Measurements from ENCODE around the gene ZNF669.
A peak's percentile ranks its signal among the peaks of the same experiment; 100 is the strongest.

Gene ZNF669

GRCh38 chr1:247110627-247111258 is 6.6 kb upstream of the ZNF669 start:
- DNase-seq: peak in 1 of 2 donors; percentile 13

DNA sequence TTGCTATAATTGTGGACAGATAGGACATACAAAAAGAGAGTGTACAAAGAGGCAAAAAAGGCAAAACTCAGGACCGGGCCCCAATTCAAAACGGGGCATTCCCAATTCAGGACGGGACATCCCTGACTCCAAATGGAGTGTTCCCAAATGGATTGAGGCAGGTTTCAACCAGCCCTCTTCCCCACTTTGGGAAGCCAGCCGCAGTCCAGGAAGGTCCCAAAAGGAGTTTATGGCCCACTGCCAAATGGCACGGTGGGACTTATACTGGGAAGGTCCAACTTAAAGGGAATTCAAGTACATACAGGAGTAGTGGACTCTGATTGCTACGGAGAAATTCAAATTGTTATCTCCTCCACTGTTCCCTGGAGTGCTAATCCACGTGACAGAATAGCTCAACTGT is 3.5 kb upstream of the ZNF669 start:
- no peak for DNase-seq

GRCh38 chr1:247105966-247106365 is 1.8 kb upstream of the ZNF669 start:
- no peak for DNase-seq

DNA sequence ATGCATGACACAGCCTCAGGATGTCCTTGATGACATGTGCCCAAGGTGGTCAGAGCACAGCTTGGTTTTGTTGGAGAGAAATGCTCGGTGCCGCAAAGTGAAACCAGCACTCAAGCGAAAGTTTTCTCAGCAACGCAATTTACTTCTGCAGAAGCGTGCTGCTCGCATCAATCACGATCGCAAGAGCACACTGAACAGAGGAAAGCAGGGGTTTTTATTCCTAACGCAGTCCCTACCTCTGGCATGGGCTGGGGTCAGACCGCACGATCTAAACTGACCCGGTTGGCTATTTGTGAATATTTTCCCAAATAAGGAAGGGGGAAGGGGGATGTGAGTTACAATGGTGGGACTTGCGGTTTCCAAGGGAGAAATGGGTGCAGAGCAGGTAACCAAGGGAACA is 809 bp upstream of the ZNF669 start:
- no peak for DNase-seq

DNA sequence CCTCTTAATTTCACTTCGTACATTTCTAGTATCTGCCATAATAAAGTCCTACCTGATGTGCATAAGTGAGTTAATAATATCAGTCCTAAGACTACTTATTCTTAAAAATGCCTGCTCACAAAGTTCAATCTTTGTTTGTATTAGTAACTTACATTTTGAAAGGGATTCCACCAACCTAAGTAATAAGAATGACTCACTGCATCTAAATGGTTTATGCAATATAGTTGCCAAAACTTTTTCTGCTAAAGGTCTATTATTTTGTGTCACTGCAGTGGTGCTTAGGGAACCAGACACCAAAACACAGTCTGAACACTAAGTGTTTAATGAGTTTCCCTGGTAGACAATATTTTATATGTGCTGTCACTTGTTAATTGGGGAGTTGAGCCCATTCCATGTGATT is 1.8 kb downstream of the ZNF669 start:
- DNase-seq: no peak

DNA sequence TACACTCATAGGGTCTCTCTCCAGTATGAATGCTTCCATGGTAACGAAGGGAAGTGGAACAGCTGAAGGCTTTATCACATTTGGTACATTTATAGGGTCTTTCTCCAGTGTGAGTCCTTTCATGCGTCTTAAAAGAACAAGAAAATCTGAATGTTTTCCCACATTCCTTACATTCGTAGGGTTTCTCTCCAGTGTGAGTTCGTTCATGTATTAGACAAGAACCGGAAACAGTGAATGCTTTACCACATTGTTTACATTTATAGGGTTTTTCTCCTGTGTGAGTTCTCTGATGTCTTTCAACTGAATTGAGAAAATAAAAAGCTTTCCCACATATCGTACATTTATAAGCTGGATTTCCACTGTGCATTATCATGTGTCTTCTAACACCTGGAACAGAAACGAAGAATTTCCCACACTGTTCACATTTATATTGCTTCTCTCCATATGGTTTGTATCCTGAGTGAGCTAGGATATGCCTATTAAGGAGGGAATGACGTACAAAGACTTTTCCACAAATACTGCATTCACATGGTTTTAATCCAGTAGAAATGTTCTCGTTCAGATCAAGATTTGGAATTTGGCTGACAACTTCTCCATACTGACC is 3.4 kb downstream of the ZNF669 start:
- DNase-seq: no peak

- no peak for DNase-seq
These were observed 7.2 kb downstream of the ZNF669 start for GRCh38 chr1:247096958-247097357.

GRCh38 chr1:247096544-247096943 is 7.6 kb downstream of the ZNF669 start:
- no peak for DNase-seq

- no peak for DNase-seq
These were observed 8.0 kb downstream of the ZNF669 start for GRCh38 chr1:247096112-247096511.

- no peak for DNase-seq
These were observed 13.7 kb downstream of the ZNF669 start for GRCh38 chr1:247090455-247090854.

GRCh38 chr1:247089616-247090375 is 14.4 kb downstream of the ZNF669 start:
- DNase-seq: no peak

GRCh38 chr1:247088967-247089366 is 15.2 kb downstream of the ZNF669 start:
- DNase-seq: no peak

DNA sequence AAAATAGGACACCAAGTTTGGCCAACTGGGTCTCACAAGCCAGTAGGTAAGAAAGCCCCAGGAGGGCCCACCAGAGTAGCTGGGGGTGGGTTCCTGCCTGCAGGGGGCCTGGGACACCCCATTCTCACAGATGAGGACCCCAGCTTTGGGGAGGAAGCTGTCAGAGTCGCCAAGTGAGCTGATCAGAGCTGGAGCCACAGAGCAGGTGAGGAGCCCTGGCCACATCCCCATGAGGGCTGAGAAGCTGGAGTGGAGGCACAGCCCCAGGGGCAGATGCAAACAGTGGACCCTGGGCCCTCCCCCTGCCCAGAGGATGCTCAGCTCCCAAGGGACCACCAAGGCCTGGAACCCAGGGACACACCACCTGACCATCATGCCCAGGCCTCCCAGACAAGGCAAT is 16.9 kb downstream of the ZNF669 start:
- no peak for DNase-seq

GRCh38 chr1:247085310-247085709 is 18.8 kb downstream of the ZNF669 start:
- no peak for DNase-seq

- no peak for DNase-seq
These were observed 19.4 kb downstream of the ZNF669 start for GRCh38 chr1:247084771-247085170.

DNA sequence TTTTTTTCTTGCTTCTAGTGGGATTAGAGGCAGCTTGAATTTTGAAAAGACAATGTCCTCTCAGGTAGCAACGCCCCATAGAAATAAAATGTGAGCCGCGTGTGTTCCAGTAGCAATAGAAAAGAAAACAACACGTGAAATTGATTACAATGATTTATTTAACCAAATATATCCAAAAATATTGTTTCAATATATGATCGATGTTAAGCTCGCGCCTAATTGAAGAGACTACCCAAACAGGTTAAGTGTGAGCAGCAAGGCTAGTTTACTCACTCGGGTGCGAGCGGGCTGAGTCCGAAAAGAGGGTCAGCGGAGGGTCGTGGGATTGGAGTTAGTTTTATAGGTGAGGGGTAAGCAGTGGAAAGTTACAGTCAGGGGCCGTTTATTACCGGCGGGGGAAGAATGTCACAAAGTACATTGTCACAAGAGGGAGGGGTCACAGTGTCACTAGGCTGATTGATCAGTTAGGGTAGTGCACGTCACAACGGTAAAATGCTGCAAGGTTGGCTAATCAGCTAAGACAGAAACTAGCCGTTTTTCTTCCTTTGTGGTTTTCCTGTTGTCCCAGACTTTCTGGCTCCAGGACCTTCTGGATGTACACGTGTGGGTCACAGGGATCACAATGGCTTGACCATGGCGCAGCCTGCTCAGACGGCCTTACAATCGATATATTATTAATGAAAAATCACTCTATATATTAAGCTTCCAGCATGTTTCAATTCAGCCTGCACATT is 24.8 kb downstream of the ZNF669 start:
- no peak for DNase-seq

DNA sequence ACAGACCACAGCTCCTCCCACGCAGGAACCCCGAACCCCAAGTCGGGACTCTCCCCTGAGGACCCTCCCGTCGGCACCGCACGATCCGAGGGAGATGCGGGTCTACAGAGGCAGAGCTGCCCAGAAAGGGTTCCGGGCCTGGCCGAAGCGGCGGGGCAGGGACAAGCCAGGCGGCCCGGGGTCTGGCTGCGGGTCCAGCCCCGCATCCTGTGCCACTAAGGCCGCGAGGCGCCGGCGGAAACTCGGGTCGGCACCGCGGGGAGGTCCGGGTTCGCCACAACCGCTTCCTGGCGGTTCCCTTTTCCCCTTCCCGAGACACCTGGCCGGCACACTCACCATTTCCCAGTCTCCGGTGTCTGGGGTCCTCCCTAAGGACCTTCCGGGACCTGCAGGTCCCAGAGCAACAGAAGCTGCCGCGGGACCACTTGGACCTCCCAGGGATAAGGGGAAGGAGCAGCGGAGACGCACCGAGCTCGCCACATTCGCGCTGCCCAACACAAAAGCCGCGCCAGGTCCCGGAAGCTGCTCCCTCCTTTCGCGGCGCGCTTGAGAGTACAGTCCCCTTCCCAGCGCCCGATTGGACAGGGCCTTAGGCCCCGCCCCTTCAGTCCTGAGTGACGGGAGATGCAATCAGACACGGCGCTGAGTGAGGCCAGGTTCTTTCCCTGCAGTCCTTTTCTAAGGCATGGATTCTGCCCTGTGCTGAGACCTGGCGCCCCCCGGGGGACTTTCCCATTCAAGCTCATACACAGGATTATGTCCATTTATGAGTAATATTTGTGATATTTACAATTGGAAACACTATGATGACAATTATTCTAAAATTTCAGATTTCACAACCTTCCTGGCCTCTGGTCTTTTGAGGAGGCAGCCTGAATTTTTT is 25.7 kb downstream of the ZNF669 start, which contains the start of gene ZNF670:
TSS of gene ZNF670 (minus strand) at position 554 of the 883 bp plus-strand sequence. CDS start at position 339, 215 bp downstream.
- DNase-seq: peak; percentile 83 to 84

DNA sequence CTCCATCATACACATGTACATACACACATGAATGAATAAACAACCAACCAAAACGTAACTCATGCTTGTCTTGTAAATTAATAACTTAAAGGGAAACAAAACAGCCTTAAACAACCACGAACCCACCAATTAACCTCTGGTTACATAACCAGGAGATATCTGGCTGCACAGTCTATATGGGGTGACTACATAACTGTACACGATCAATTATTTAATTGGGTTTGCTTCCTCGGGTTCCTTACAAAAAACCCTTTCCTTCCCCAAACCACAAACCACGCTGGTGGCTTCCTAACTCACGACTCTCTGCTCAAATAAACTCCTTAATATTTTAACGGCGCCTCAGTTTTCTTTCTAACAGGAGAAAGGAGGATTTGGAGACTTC is 26.3 kb downstream of the ZNF669 start:
- peak in 1 of 2 donors; percentile 13 for DNase-seq

DNA sequence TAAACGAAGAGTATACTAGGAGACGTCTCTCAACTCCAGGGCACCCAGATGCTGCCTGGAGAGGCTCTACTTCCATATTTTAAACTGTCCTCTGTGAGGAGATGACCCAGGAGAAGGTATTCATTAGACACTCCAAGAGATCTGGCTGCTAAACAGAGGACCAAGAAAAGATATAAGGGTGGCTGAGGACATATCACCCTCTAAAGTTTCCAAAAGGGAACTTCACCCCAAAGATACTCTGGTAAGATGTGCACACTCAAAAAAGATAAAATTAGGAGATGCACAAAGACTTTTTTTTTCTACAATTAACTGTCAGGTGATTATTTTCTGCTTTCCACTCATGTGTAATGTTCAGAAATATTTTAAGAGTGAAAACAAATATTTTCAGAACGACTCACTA is 26.9 kb downstream of the ZNF669 start:
- no peak for DNase-seq

DNA sequence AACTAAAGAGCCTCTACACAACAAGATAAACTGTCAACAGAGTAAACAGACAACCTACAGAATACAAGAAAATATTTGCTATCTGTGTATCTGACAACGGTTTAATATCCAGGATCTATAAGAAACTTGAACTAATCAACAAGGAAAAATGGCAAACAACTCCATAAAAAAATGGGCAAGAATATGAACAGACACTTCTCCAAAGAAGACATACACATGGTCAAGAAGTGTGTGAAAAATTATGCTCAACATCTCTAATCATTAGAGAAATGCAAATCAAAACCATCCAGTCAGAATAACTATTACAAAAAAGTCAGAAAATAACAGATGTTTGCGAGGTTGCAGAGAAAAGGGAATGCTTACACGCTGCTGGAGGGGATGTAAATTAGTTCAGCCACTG is 33.5 kb downstream of the ZNF669 start:
- no peak for DNase-seq

DNA sequence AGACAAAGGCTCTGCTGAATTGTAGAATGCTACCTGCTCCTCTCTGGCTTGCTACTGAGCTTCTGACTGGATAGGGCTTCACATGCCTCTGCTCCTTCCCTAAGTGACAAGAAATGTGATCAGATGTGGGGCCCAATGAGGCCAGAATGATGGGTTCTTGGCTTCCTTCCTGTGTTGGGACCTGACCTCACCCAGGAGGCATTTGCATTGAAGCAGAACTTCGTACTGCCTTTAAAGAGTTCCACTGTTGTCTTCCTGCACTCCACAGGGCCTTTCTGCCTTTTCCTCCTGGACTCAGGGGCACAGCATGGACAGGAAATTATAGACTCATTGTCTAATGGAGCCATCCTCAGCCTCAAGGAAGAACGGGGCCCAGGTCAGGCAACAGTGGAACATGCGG is 39.9 kb downstream of the ZNF669 start:
- DNase-seq: no peak

GRCh38 chr1:247060771-247061170 is 43.4 kb downstream of the ZNF669 start:
- DNase-seq: no peak

All from CD4-positive, alpha-beta T cell treated with Interleukin-4 for 1 hour (primary cell).